Spleen (tissue), 11 donors: ENCODE data around the gene DLST. TPM values are rescaled to one million over a fixed set of nuclear protein-coding genes. Genes with fewer than 3 reads are reported as not detected.

Experiments
- DNase-seq: peaks from one replicate; pipeline ENCODE4 v3.0.0-alpha.2; 2020
- H3K27ac ChIP-seq, 8 donors: fragments of 200-600 bp; sonication (generic) in 7 of 8; 1 replicate in 4 of 8; 2 replicates in 4 of 8; pipeline versions ENCODE4 v1.5.0 to v1.8.0; 2016 to 2021; ENCODE audit warnings: inconsistent platforms in 4 of 8, mild to moderate bottlenecking in 4 of 8, moderate library complexity in 1 of 8
- H3K27me3 ChIP-seq, 7 donors: fragments of 200-600 bp; sonication (generic) in 6 of 7; replicated peaks in 1 of 7; 1 replicate in 4 of 7; 2 replicates in 3 of 7; pipeline versions ENCODE4 v1.5.0 to v1.8.0; 2016 to 2021; ENCODE audit warnings: inconsistent platforms in 3 of 7, mild to moderate bottlenecking in 1 of 7
- H3K36me3 ChIP-seq, 6 donors: fragments of 200-600 bp; sonication (generic) in 5 of 6; 1 replicate in 4 of 6; 2 replicates in 2 of 6; pipeline versions ENCODE4 v1.5.0 to v1.8.0; 2016 to 2021; ENCODE audit warnings: inconsistent platforms in 2 of 6
- H3K4me1 ChIP-seq, 6 donors: fragments of 200-600 bp; sonication (generic) in 5 of 6; 1 replicate in 3 of 6; 2 replicates in 3 of 6; pipeline versions ENCODE4 v1.5.0 to v1.8.0; 2016 to 2021; ENCODE audit warnings: inconsistent platforms in 3 of 6
- H3K4me3 ChIP-seq, 8 donors: fragments of 200-600 bp; sonication (generic) in 7 of 8; 1 replicate in 4 of 8; 2 replicates in 4 of 8; pipeline versions ENCODE4 v1.5.0 to v1.8.0; 2016 to 2021; ENCODE audit warnings: inconsistent platforms in 4 of 8, mild to moderate bottlenecking in 4 of 8, moderate library complexity in 2 of 8
- H3K9me3 ChIP-seq, 8 donors: fragments of 200-600 bp; sonication (generic) in 7 of 8; 1 replicate in 4 of 8; 2 replicates in 4 of 8; pipeline versions ENCODE4 v1.5.0 to v1.8.0; 2016 to 2021; ENCODE audit warnings: inconsistent platforms in 4 of 8
- POLR2A ChIP-seq, 3 donors: fragments of 450-650 bp; IDR thresholded peaks; one replicate each; pipeline ENCODE4 v1.5.1; 2017; ENCODE audit warnings: antibody characterized with exemption in 3 of 3, mild to moderate bottlenecking in 1 of 3
- POLR2AphosphoS5 ChIP-seq, 3 donors: sonication (generic); formaldehyde crosslinking; IDR thresholded peaks; one replicate each; pipeline ENCODE4 v1.5.1; 2017; ENCODE audit warnings: antibody characterized with exemption in 3 of 3
- WGBS, 5 donors: extraction: QIAGEN DNeasy Blood & Tissue Kit in 3 of 5; methylation state at CpG; one replicate each; pipeline versions ENCODE4 v1.1.5 to v1.1.7; 2013 to 2018; 5-methylcytosine and 5-hydroxymethylcytosine counted together
- intact Hi-C: fragments of 100-400 bp; cut with DNase I; formaldehyde crosslinking; loops from one replicate; pipeline ENCODE4 v1.15.0; 2023; ENCODE audit warnings: low total_unique reads
- polyA plus RNA-seq, 3 donors: library from polyadenylated mRNA; stranded (reverse); fragments of 200-250 nt; gene quantifications; one replicate each; pipeline ENCODE4 v1.2.1, GENCODE V29; 2013
- total RNA-seq, 7 donors: library from RNA; depleted of rRNA in 3 of 7; stranded (reverse); fragments of >200 nt in 3 of 7; fragmentation: NEBNext Ultra II Directional in 4 of 7; extraction: Animal tissue kit (Norgen Biotek cat#: 25700) in 4 of 7; gene quantifications; one replicate each; pipeline versions ENCODE4 v1.1.0 to v1.2.1, GENCODE V29; 2016 to 2021
- TF ChIP-seq, protein P1 (sequence below), 11 experiments: fragments of 200-600 bp in 7 of 11; fragments of 450-650 bp in 4 of 11; sonication (generic) in 4 of 11; IDR thresholded peaks in 8 of 11; conservative IDR thresholded peaks in 3 of 11; 1 replicate in 7 of 11; 2 replicates in 4 of 11; pipeline versions ENCODE4 v1.4.0 to v1.8.0; 2016 to 2021; ENCODE audit warnings: antibody characterized with exemption in 11 of 11, inconsistent platforms in 4 of 11, mild to moderate bottlenecking in 1 of 11
- donor health status: healthy with polysubstance abuse.
- donor health status: DM: no; HTN: no; CAD: no; lungs with moderate emphysema.
- donor health status: DM: no; HTN: no; CAD: no.
- donor health status: Bipolar disorder and iron deficiency.
- donor health status: healthy.
- donor health status: DM: no; HTN: no; CAD: no.
- donor health status: DM: yes; HTN: yes; CAD: no.

Gene DLST
- total and polyA plus RNA-seq, 10 donors = 33.1 to 80.0 (median 74.7) TPM

GRCh38 chr14:74948228-74949175 lies 66.8 kb downstream of the DLST start:
- TF ChIP-seq, protein P1, sequence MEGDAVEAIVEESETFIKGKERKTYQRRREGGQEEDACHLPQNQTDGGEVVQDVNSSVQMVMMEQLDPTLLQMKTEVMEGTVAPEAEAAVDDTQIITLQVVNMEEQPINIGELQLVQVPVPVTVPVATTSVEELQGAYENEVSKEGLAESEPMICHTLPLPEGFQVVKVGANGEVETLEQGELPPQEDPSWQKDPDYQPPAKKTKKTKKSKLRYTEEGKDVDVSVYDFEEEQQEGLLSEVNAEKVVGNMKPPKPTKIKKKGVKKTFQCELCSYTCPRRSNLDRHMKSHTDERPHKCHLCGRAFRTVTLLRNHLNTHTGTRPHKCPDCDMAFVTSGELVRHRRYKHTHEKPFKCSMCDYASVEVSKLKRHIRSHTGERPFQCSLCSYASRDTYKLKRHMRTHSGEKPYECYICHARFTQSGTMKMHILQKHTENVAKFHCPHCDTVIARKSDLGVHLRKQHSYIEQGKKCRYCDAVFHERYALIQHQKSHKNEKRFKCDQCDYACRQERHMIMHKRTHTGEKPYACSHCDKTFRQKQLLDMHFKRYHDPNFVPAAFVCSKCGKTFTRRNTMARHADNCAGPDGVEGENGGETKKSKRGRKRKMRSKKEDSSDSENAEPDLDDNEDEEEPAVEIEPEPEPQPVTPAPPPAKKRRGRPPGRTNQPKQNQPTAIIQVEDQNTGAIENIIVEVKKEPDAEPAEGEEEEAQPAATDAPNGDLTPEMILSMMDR (IDR thresholded peaks at IDR 0.05 in 8 of 11, conservative IDR thresholded peaks at IDR 0.05 in 3 of 11) = no peak
- intact Hi-C loops = loop anchor here (10.0 kb wide), 1 partner anchor 136 kb away; no protein-coding TSS in a partner anchor
- Histone ChIP-seq H3K27me3 (peaks cover 0 to 32% (median 0%) of the 10 kb centered on the region in 7 donors), H3K4me3 (peak overlapping the region in 1 of 8 donors; percentile 5), H3K9me3 (no peaks in the 10 kb centered on the region), H3K4me1 (peaks cover 0 to 31% (median 18%) of the 10 kb centered on the region in 6 donors), H3K36me3 (no peaks in the 10 kb centered on the region), H3K27ac (peak overlapping the region in 3 of 8 donors; percentile 26 to 32 (median 30))
- no peak for DNase-seq
- 81 to 88% (median 84%) methylated on average over 18 to 23 of the region's 23 CpGs for WGBS, 5 donors

DNA sequence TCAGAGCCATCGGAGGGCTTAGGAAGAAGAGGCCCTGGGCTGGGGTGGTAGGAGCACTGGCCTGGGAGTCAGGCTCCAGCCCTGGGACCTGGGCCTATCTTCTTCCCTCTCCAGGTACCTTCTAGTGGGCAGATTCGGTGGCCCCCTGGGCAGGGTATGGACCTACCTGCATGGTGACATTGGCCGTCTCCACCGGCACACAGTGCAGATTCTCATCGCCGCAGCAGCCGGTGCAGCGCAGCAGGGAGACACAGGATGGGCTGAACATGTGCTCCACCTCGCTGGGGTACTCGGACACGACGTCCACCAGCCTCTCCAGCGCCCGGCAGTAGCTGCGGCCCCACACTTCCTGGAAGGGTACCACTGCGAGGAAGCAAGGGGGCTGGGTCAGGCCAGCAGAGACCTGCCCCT lies 67.5 kb downstream of the DLST start:
- no peak overlapping the region for H3K4me3 ChIP-seq
- no peaks in the 10 kb centered on the region for H3K9me3 ChIP-seq
- H3K36me3 ChIP-seq = no peaks in the 10 kb centered on the region
- no peak overlapping the region for H3K27ac ChIP-seq
- intact Hi-C loops = loop anchor here (10.0 kb wide), 1 partner anchor 136 kb away; no protein-coding TSS in a partner anchor
- H3K27me3 ChIP-seq = peaks cover 0 to 39% (median under 1%) of the 10 kb centered on the region in 7 donors
- DNase-seq = no peak
- WGBS, 5 donors = 84 to 96% (median 89%) methylated on average over 6 to 16 of the region's 16 CpGs
- H3K4me1 ChIP-seq = peaks cover 0 to 36% (median 19%) of the 10 kb centered on the region in 6 donors
- TF ChIP-seq, protein P1 (IDR thresholded peaks at IDR 0.05 in 8 of 11, conservative IDR thresholded peaks at IDR 0.05 in 3 of 11) = no peak
- TF ChIP-seq POLR2AphosphoS5 (IDR thresholded peaks at IDR 0.05) (no peak), POLR2A (IDR thresholded peaks at IDR 0.05) (no peak)

DNA sequence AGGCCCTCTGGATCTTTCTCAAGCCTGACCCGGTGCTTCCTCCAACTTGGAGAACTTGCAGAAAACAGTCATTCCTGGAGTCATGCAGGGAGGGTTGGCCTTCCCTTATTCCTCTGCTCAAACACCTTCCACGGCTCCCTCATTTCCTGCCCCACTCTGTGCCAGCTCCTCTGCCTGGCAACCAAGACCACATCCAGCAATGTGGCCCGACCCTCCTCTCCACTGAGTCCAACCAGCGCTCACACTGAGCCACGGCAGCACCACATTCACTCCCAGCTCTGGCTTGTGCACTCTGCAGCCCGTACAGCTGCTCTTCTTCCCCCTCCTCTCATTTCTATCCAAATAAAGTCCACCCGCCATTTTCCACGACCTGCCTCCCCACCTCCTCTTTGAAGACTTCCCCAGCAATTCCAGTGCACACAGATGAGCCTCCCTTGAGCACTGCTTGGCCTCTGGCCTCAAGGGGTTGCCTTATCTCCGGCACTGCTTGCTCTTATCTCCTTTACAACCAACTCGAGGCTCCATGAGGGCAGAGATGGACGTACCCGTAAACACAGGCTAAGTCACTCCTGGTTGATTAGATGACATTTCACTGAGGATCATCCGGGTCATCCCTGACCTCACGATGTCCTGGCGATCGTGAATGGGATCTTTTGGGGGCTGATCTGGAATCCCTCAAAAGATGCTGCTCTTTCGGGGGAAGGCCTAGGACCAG lies 68.3 kb downstream of the DLST start:
- Histone ChIP-seq H3K36me3 (no peaks in the 10 kb centered on the region), H3K27ac (no peak overlapping the region), H3K4me3 (no peak overlapping the region), H3K9me3 (no peaks in the 10 kb centered on the region), H3K4me1 (peaks cover 6 to 44% (median 27%) of the 10 kb centered on the region in 6 donors), H3K27me3 (peaks cover 0 to 47% (median 8%) of the 10 kb centered on the region in 7 donors)
- TF ChIP-seq, protein P1 (IDR thresholded peaks at IDR 0.05 in 8 of 11, conservative IDR thresholded peaks at IDR 0.05 in 3 of 11) = no peak
- TF ChIP-seq POLR2A (IDR thresholded peaks at IDR 0.05) = no peak
- no peak for TF ChIP-seq POLR2AphosphoS5 (IDR thresholded peaks at IDR 0.05)
- intact Hi-C loops = loop anchor here (10.0 kb wide), 1 partner anchor 135 kb away; no protein-coding TSS in a partner anchor
- WGBS, 5 donors = 81 to 93% (median 87%) methylated on average over 17 of the region's 17 CpGs
- no peak for DNase-seq
